Vagina (tissue), 2 donors: ENCODE results near the gene POLR3B. TPM values are rescaled to one million over a fixed set of nuclear protein-coding genes. Genes with fewer than 3 reads are reported as not detected.

Experiments
- DNase-seq, 2 donors: peaks; one replicate each; pipeline ENCODE4 v3.0.0-alpha.2; 2017; ENCODE audit errors: extremely low spot score in 2 of 2
- H3K27ac ChIP-seq: fragments of 200-600 bp; sonication (generic); one replicate; pipeline ENCODE4 v1.5.1; 2019
- H3K27me3 ChIP-seq: fragments of 200-600 bp; sonication (generic); one replicate; pipeline ENCODE4 v1.5.1; 2019
- H3K36me3 ChIP-seq, 2 donors: fragments of 200-600 bp; sonication (generic); one replicate each; pipeline ENCODE4 v1.5.1; 2017 to 2019
- H3K4me1 ChIP-seq: fragments of 200-600 bp; sonication (generic); one replicate; pipeline ENCODE4 v1.5.1; 2019
- H3K4me3 ChIP-seq, 2 donors: fragments of 200-600 bp; sonication (generic); 1 replicate in 1 of 2; 2 replicates in 1 of 2; pipeline ENCODE4 v1.5.1; 2016 to 2019
- H3K9me3 ChIP-seq: fragments of 200-600 bp; sonication (generic); one replicate; pipeline ENCODE4 v1.5.1; 2019
- POLR2A ChIP-seq, 2 donors: fragments of 450-650 bp; IDR thresholded peaks; one replicate each; pipeline ENCODE4 v1.6.1; 2017; ENCODE audit warnings: antibody characterized with exemption in 2 of 2, mild to moderate bottlenecking in 2 of 2, moderate library complexity in 2 of 2
- POLR2AphosphoS5 ChIP-seq, 2 donors: sonication (generic); formaldehyde crosslinking; IDR thresholded peaks; one replicate each; pipeline ENCODE4 v1.9.0; 2017; ENCODE audit warnings: antibody characterized with exemption in 2 of 2, mild to moderate bottlenecking in 2 of 2, low read depth in 1 of 2; ENCODE audit not compliant: insufficient read depth in 1 of 2
- intact Hi-C: fragments of 100-400 bp; cut with DNase I; formaldehyde crosslinking; loops from one replicate; pipeline ENCODE4 v1.15.1; 2023
- total RNA-seq: library from RNA; depleted of rRNA; stranded (reverse); fragments of >200 nt; gene quantifications from one replicate; pipeline ENCODE4 v1.2.3, GENCODE V29; 2016
- TF ChIP-seq, protein P1 (sequence below), 3 experiments: fragments of 450-650 bp in 2 of 3; fragments of 200-600 bp in 1 of 3; sonication (generic) in 1 of 3; IDR thresholded peaks; one replicate each; pipeline ENCODE4 v1.5.1; 2017 to 2019; ENCODE audit warnings: antibody characterized with exemption in 3 of 3, mild to moderate bottlenecking in 2 of 3, moderate library complexity in 2 of 3

The POLR3B gene
- total RNA-seq, 1 donor from 2014 or later, result 10.1 TPM

DNA sequence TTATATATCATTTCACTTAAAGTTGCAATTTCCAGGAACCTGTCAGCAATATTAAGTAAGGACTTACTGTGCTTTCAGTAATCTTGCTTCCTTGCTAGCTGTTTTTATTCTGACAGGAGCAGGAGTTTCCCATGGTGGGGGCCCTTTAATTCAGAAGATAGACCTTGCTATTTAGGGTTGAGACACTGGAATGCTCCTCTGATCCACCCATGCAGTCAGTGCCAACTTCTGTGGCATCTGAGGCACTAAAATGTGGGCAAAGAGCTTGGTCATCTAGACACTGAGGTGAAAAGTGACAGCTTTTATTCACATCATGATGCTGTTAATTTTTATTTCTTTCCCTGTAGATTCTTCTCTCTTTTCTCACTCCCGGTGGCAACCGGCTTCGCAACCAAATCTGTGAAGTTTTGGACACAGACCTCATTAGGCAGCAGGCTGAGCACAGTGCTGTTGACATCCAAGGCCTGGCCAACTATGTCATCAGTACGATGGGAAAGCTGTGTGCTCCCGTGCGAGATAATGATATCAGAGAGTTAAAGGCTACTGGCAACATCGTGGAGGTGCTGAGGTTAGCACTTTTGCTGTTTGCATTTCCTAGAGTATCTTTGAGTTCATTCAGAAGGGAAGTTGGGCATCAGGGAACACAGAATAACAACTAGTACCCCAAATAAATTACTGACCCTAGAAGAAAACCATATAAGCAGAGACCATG, 36.3 kb upstream of the POLR3B start:
- Histone ChIP-seq H3K9me3 (no peaks in the 10 kb centered on the region), H3K27me3 (no peaks in the 10 kb centered on the region), H3K36me3 (peaks cover 0 to 78% of the 10 kb centered on the region in 2 donors), H3K4me3 (no peak overlapping the region), H3K27ac (no peak overlapping the region), H3K4me1 (no peaks in the 10 kb centered on the region)
- TF ChIP-seq, protein P1, sequence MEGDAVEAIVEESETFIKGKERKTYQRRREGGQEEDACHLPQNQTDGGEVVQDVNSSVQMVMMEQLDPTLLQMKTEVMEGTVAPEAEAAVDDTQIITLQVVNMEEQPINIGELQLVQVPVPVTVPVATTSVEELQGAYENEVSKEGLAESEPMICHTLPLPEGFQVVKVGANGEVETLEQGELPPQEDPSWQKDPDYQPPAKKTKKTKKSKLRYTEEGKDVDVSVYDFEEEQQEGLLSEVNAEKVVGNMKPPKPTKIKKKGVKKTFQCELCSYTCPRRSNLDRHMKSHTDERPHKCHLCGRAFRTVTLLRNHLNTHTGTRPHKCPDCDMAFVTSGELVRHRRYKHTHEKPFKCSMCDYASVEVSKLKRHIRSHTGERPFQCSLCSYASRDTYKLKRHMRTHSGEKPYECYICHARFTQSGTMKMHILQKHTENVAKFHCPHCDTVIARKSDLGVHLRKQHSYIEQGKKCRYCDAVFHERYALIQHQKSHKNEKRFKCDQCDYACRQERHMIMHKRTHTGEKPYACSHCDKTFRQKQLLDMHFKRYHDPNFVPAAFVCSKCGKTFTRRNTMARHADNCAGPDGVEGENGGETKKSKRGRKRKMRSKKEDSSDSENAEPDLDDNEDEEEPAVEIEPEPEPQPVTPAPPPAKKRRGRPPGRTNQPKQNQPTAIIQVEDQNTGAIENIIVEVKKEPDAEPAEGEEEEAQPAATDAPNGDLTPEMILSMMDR (IDR thresholded peaks at IDR 0.05), result no peak
- no peak for TF ChIP-seq POLR2A (IDR thresholded peaks at IDR 0.05)
- no peak for TF ChIP-seq POLR2AphosphoS5 (IDR thresholded peaks at IDR 0.05; ENCODE audit: insufficient read depth in 1 of 2, low read depth in 1 of 2)
- DNase-seq, result no peak
- intact Hi-C loops, result no loop called here

DNA sequence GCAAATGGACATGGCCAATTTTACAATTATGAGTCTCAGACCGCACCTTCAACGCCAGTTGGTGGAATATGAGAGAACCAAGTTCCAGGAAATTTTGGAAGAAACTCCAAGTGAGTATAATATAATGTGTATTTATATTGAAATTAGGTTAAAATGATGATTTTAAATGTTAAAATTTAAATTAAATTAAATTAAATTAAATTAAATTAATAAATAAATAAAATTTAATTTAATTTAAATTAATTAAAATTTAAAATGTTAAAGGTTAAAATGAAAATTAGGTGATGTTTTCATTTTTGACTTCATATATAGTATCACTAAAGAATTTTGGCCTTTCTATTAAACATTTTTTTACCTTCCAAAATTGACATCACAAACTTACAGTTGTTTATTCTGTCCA, 34.0 kb upstream of the POLR3B start:
- intact Hi-C loops, result no loop called here
- DNase-seq, result no peak
- Histone ChIP-seq H3K27me3 (no peaks in the 10 kb centered on the region), H3K4me1 (peaks cover 5% of the 10 kb centered on the region), H3K4me3 (no peak overlapping the region), H3K27ac (no peak overlapping the region), H3K9me3 (no peaks in the 10 kb centered on the region), H3K36me3 (peaks cover 0 to 64% of the 10 kb centered on the region in 2 donors)
- TF ChIP-seq POLR2A (IDR thresholded peaks at IDR 0.05), result no peak
- no peak for TF ChIP-seq POLR2AphosphoS5 (IDR thresholded peaks at IDR 0.05; ENCODE audit: insufficient read depth in 1 of 2, low read depth in 1 of 2)
- TF ChIP-seq, protein P1 (IDR thresholded peaks at IDR 0.05), result no peak

DNA sequence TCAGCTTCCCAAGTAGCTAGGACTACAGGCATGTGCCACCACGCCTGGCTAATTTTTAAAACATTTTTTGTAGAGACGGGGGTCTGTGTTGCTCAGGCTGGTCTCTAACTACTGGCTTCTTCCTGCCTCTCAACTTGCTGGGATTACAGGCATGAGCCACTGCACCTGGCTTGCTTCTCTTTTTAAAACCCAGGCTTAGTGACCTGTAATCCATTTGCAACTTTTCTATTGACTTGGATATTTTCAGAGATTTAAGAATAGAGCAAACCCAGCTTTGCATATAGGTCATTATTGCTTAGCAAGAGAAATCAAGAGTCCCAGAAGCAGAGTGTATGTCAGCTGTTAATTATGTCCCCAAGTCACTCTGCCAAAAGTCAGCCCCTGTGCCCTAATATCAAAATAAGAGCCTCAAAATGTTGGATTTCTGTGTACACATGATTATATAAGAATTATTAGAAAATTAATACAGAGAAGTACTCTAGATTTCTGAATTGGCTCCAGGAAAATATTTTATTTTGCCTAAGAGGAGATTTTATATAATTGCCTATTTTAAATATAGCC, 30.2 kb upstream of the POLR3B start:
- Histone ChIP-seq H3K4me1 (peaks cover 31% of the 10 kb centered on the region), H3K27ac (no peak overlapping the region), H3K4me3 (no peak overlapping the region), H3K27me3 (no peaks in the 10 kb centered on the region), H3K36me3 (peaks cover 0 to 39% of the 10 kb centered on the region in 2 donors), H3K9me3 (no peaks in the 10 kb centered on the region)
- no peak for DNase-seq
- intact Hi-C loops, result no loop called here
- TF ChIP-seq, protein P1 (IDR thresholded peaks at IDR 0.05), result no peak
- TF ChIP-seq POLR2AphosphoS5 (IDR thresholded peaks at IDR 0.05; ENCODE audit: insufficient read depth in 1 of 2, low read depth in 1 of 2), result no peak
- TF ChIP-seq POLR2A (IDR thresholded peaks at IDR 0.05), result no peak

DNA sequence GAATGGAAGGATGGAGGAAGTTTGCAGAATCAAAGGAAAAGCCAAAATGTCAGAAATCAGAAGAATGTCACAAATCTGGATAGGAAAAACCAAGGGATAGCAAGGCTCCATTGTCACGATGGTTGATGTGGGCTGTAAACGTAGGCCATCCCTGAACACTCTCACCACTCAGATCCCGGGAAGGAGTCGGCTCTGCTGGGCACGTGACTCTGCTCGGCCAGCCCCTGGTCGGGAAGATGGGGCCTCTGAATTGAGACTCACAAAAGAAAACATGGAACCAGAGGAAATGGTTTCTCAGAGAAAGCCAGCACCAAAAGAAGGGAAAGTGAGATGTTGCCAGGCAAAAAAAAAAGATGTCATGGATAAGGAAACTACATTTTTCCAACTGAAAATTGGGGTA, 28.8 kb upstream of the POLR3B start:
- Histone ChIP-seq H3K9me3 (no peaks in the 10 kb centered on the region), H3K36me3 (peaks cover 0 to 37% of the 10 kb centered on the region in 2 donors), H3K27ac (peak overlapping the region; percentile 68), H3K4me3 (no peak overlapping the region), H3K27me3 (no peaks in the 10 kb centered on the region), H3K4me1 (peaks cover 31% of the 10 kb centered on the region)
- DNase-seq, result no peak
- intact Hi-C loops, result no loop called here
- TF ChIP-seq POLR2AphosphoS5 (IDR thresholded peaks at IDR 0.05; ENCODE audit: insufficient read depth in 1 of 2, low read depth in 1 of 2) (no peak), POLR2A (IDR thresholded peaks at IDR 0.05) (no peak)
- TF ChIP-seq, protein P1 (IDR thresholded peaks at IDR 0.05), result no peak
